NCI-H1092 treated with DMSO at 0.1 percent for 48 hours (cell line): ENCODE data around the gene SLC6A7.

ENCODE experiments used
- DNase-seq: peaks from one replicate; lab custom pipeline; 2025; lab: John Stamatoyannopoulos, UW

The SLC6A7 gene

DNA sequence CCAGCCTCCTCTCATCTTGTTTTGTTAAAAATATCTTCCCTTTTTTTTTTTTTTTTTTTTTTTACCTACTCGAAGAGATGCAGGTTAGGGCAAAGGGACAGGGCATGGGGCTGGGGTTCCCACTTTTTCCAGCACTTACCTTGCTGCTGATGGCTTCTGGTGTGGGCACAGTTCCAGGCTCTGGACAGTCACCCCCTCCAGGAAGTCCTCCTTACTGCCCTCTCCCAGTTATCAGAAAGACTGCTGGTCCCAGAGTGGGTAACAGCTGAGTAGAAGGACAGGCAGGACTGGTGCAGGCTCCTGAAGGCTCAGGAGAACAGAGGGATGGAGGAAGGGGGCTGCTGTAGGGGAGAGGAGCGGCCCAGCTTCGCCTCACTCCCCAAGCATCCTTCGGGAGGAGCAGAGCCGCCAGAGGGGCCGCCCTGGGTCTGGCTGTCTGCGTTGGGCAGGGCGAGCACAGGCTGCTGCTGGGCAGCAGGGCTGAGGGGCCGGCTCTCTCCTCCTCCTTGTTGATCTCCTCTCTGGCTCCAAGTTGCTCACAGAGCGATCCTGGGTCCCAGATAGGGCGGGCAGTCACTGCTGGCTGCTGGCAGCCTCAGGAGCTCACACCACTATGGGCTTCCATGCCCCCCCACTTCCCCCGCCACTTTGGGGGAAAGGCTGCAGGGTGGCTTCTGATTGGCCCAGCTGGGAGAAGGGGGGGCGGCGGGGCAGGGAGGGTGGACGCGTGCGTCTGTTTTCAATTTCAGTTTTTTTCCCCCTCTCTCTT, 34.4 kb upstream of the SLC6A7 start, which contains the start of gene PDGFRB:
TSS of gene PDGFRB (minus strand) at position 588 of the 769 bp plus-strand sequence. CDS start 18,798 bp downstream, outside the sequence.
- DNase-seq, result no peak

- no peak for DNase-seq
Measured at GRCh38 chr5:150156027-150156368, 33.9 kb upstream of the SLC6A7 start.

- DNase-seq, result no peak
Measured at GRCh38 chr5:150156540-150156939, 33.3 kb upstream of the SLC6A7 start.

- no peak for DNase-seq
Measured at GRCh38 chr5:150157168-150157567, 32.7 kb upstream of the SLC6A7 start.

GRCh38 chr5:150158170-150158949, 31.5 kb upstream of the SLC6A7 start:
- no peak for DNase-seq

DNA sequence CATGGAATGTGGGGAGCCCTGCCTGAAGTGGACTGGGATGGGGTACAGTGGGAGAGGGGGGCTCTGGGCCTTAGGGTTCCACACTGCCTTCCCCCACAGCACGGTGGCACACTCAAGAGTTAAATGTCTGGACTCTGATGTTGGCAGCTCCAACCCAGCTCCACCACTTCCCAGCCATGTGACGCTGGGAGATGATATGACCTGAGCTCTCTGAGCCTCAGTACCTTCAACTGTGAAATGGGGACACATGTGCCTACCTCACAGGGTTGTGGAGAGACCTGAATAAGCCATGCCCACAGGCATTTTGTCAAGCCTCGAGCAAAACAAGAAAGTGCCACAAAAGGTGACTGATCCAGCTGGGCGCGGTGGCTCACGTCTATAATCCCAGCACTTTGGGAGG, 30.8 kb upstream of the SLC6A7 start:
- no peak for DNase-seq

GRCh38 chr5:150159741-150160179, 30.1 kb upstream of the SLC6A7 start:
- DNase-seq, result no peak

GRCh38 chr5:150160448-150161081, 29.3 kb upstream of the SLC6A7 start:
- DNase-seq, result no peak

- peak; percentile 50 for DNase-seq
Measured at GRCh38 chr5:150161242-150162141, 28.4 kb upstream of the SLC6A7 start.

DNA sequence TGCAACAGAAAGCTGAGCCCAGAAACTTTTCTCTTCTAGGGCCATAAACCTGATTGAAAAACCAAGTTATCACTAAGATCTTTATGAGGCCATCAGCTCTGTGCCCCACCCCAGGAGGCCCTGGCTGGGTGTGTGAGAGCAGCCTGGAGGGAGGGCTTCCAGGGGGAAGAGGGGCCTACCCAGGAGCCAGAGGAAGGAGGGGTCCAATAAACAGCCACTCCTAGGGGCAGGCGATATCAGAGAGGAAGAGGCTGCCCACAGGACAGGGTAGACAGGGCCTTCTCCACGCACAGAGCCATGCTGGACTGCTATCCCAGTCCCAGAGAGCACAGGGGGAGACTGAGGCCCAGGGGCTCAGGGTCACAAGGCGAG, 27.7 kb upstream of the SLC6A7 start:
- no peak for DNase-seq

DNA sequence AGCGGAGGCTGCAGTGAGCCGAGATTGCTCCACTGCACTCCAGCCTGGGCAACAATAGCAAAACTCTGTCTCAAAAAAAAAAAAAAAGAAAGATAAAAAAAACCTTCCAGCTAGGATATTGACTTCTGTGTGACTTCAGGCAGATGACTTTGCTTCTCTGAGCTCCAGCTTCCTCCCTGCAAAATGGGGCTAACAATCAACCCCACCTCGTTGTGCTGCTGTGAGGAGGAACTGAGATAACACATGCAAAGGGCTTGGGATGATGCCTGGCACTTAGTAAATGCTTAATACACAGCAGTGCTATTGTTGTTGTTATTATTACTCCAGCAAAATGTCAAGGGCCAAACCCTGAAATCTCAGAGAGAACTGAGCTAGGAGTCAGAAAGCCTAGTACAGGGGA, 26.8 kb upstream of the SLC6A7 start:
- DNase-seq, result no peak

GRCh38 chr5:150163547-150164059, 26.3 kb upstream of the SLC6A7 start:
- peak; percentile 7 for DNase-seq

DNA sequence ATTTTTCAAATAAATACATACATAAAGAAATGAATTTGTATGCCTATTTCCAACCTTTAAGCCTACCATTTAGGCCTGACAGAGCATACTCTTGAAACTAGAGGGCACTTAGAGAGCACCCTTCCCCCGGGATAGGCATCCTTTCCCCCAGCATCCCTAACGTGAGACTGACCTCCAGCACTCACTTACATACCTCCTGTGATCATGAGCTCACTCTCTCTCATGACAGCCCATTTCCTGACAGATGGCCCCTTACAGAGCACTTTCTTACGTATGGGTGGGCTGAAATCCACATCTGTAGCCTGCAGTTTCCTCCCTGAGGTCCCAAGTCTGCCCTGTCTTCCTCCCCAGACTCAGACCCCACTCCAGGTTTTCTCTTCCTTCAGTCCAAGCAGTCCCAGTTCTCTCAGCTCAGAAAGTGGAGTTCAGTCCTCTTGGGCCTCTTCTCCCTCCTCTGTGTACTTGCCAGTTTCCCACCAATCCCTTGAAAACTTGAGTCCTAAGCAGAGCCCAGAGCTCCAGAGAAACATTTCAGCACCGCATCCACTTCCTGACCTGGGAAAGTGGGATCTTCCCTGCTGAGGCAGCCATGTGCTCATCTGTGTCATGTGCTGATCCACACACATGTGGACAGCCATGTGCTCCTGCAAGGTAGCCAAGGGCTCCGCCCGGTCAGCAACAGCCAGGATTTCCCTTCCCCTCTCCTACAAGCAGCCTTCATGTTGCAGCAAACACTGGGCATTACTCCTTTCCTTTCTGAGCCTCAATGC, 25.5 kb upstream of the SLC6A7 start:
- DNase-seq, result no peak

DNA sequence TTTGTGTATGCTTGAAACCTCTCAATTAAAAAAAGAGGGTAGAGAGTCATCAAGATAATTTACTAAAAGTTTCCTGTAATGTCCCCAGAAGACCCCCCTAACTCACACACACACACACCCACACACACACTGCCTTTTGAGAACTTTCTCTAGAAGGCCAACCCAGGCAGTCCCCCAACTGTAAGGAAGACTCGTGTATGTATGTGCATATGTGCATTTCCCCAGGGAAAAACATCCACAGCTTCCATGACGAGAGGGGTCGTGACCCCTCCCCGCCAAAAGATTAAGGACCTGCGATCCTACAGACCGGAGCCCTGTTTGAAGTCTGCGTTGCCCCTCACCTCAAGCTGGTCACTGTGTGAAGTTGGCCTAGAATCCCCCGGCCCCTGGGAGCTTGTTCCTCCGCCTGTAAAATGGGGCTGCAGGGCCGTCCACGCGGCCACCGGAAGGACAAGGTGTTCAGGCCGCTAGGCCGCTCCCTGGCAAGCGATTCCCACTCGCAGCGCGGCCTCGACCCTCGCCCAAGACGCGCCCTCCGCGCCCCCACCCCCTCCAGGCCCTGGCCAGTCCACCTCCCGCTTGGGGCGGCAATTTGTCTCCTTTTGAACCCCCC, 23.7 kb upstream of the SLC6A7 start:
- DNase-seq, result no peak

GRCh38 chr5:150166650-150167511, 23.0 kb upstream of the SLC6A7 start, which contains the start of gene CDX1:
TSS of gene CDX1 (plus strand) at chr5:150166778. CDS start at chr5:150166877, 99 bp downstream.
- DNase-seq, result no peak

DNA sequence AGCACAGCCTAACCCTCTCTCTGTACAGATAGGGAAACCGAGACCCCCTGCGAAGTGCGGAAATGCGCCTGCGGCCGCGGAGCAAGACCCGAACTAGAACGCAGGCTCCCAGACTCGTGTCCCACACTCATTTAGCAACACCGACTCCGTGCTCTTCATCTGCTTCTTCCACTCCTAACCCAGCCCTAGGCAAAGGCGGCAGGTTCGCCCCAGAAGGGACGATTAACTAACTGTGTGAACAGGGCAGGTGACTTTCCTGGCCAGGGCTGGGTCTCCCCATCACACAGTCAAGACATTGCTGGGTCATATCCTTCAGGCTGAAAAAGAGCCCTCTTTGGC, 22.4 kb upstream of the SLC6A7 start:
- DNase-seq, result no peak

DNA sequence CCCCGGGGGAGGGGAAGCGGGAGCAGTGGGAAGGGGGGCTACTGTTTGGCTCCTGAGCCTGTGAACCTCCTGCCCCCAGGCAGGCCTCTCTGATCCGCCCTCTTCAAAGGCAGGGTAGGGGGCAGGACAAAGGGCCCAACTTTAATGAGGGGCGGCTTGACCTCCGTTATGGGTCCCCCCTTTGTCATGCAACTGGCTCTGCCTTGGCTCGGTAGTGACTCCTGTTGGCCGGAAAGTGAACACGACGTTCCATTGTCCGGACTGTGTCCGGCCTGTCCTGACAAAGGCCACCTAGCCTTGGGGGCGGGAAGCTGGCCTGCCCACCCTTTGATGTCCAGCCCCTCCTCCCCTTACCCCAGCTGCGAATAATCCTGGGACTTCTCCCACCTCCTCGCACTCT, 22.0 kb upstream of the SLC6A7 start:
- DNase-seq, result no peak

GRCh38 chr5:150168864-150169263, 21.0 kb upstream of the SLC6A7 start:
- no peak for DNase-seq

DNA sequence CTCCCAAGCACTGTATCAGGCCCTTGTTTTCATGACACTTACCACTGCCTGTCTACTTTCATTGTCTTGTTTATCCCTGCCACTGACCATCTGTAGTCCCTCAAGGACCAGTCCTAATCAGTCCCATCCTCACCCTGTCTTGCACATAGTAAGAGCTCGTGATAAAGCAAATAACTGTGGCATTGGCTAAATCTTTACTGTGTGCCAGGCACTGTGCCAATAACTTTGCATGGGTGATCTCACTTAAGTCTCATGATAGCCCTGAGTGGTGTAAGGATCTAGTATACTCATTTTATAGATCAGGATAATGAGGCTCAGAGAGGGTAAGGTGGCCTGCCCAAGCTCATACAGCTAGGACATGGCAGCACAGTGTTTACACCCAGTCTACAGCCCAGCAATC, 17.7 kb upstream of the SLC6A7 start:
- no peak for DNase-seq
